ENCODE results near the gene AGTRAP.

- TF ChIP-seq CTCF (IDR thresholded peaks at IDR 0.05; ENCODE audit: extremely low read depth in 1 of 2, insufficient read depth in 1 of 2, low read depth in 1 of 2, low read length in 2 of 2) (no peak), POLR2A (IDR thresholded peaks at IDR 0.05; ENCODE audit: low read depth, low read length) (no peak)
Measured at GRCh38 chr1:11720033-11720376, 15.9 kb upstream of the AGTRAP start.
